SK-N-SH (cell line): ENCODE data around the gene AOC1.

Experiments
- EP300 ChIP-seq, 2 experiments: IDR thresholded peaks; 2 replicates each; pipeline versions ENCODE4 v1.4.0 to v1.6.1; 2012; ENCODE audit warnings: borderline replicate concordance in 1 of 2, low read depth in 1 of 2, low read length in 1 of 2
- FOXM1 ChIP-seq: IDR thresholded peaks from 2 replicates; pipeline ENCODE4 v1.4.0; 2012; ENCODE audit warnings: low read depth, mild to moderate bottlenecking
- JUND ChIP-seq: IDR thresholded peaks from 2 replicates; pipeline ENCODE4 v1.4.0; 2012
- POLR2AphosphoS5 ChIP-seq: IDR thresholded peaks from 2 replicates; pipeline ENCODE4 v1.6.1; 2012; ENCODE audit warnings: low read depth, low read length
- RCOR1 ChIP-seq: fragments of 150-350 bp; IDR thresholded peaks from 2 replicates; pipeline ENCODE4 v1.6.1; 2017; ENCODE audit warnings: antibody characterized with exemption, low read length
- RFX5 ChIP-seq: IDR thresholded peaks from 2 replicates; pipeline ENCODE4 v1.6.1; 2012; ENCODE audit warnings: mild to moderate bottlenecking, improper control_type of control experiment, low read length
- TAF1 ChIP-seq: IDR thresholded peaks from 2 replicates; pipeline ENCODE4 v1.6.1; 2012; ENCODE audit warnings: low read depth, mild to moderate bottlenecking, low read length, moderate library complexity, borderline replicate concordance
- TEAD4 ChIP-seq: IDR thresholded peaks from 2 replicates; pipeline ENCODE4 v1.4.0; 2012; ENCODE audit warnings: mild to moderate bottlenecking, borderline replicate concordance; ENCODE audit not compliant: insufficient read depth
- YY1 ChIP-seq: IDR thresholded peaks from 2 replicates; pipeline ENCODE4 v1.4.0; 2012; ENCODE audit warnings: low read depth, mild to moderate bottlenecking
- TF ChIP-seq, protein P1 (sequence below): fragments of 200-600 bp; sonication (generic); IDR thresholded peaks from 2 replicates; pipeline ENCODE4 v1.6.1; 2017; ENCODE audit warnings: antibody characterized with exemption, mild to moderate bottlenecking, moderate library complexity

DNA sequence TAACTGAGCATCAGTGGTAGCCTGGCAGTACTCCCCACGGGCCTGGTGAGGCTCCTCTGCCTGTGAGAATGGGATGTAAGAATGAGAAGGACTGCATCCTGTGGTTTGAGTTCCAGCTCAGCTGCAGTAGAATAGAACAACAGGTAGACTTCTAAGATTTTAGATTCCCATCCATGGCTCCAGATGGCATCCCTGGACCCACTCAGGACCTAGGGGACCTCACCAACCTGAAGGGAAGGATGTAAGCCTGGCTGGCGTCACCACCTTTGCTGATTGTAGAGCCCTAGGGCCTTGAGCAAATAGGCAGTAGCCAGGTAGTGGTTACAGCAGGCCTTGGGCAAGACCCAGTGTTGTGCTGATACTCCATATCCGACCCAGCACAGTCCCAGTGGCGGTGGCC, 9.6 kb upstream of the AOC1 start:
- TF ChIP-seq YY1 (no peak), TEAD4 (no peak), TAF1 (no peak), RCOR1 (no peak), EP300 (IDR thresholded peaks at IDR 0.05; ENCODE audit: borderline replicate concordance in 1 of 2, low read depth in 1 of 2, low read length in 1 of 2) (no peak), POLR2AphosphoS5 (no peak), RFX5 (no peak), JUND (no peak), FOXM1 (no peak)
- TF ChIP-seq, protein P1, sequence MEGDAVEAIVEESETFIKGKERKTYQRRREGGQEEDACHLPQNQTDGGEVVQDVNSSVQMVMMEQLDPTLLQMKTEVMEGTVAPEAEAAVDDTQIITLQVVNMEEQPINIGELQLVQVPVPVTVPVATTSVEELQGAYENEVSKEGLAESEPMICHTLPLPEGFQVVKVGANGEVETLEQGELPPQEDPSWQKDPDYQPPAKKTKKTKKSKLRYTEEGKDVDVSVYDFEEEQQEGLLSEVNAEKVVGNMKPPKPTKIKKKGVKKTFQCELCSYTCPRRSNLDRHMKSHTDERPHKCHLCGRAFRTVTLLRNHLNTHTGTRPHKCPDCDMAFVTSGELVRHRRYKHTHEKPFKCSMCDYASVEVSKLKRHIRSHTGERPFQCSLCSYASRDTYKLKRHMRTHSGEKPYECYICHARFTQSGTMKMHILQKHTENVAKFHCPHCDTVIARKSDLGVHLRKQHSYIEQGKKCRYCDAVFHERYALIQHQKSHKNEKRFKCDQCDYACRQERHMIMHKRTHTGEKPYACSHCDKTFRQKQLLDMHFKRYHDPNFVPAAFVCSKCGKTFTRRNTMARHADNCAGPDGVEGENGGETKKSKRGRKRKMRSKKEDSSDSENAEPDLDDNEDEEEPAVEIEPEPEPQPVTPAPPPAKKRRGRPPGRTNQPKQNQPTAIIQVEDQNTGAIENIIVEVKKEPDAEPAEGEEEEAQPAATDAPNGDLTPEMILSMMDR, result no peak
